NCI-H2081 (cell line): ENCODE results near the gene ZNF407.
"Not testable (repeated sequence)": the region's sequence is repeated elsewhere in the genome, so short reads cannot be mapped to it uniquely, and the experiment has no call there.

Experiments used
- DNase-seq, 2 experiments: peaks; one replicate each; lab custom pipeline; 2025; lab: John Stamatoyannopoulos, UW

ZNF407 gene

GRCh38 chr18:74971776-74972175, 374.1 kb downstream of the ZNF407 start:
- DNase-seq = not testable (repeated sequence)

- peak; percentile 7 to 37 for DNase-seq
Measured at GRCh38 chr18:74972354-74972753, 374.7 kb downstream of the ZNF407 start.

GRCh38 chr18:74975001-74975400, 377.3 kb downstream of the ZNF407 start:
- no peak for DNase-seq

- peak; percentile 69 to 95 for DNase-seq
Measured at GRCh38 chr18:74976331-74976909, 378.8 kb downstream of the ZNF407 start.

- DNase-seq = no peak
Measured at GRCh38 chr18:74977041-74977440, 379.4 kb downstream of the ZNF407 start.

GRCh38 chr18:74980669-74981068, 383.0 kb downstream of the ZNF407 start:
- DNase-seq = no peak

GRCh38 chr18:74981476-74981875, 383.8 kb downstream of the ZNF407 start:
- no peak for DNase-seq

GRCh38 chr18:74982946-74983635, 385.4 kb downstream of the ZNF407 start:
- peak; percentile 97 to 99 for DNase-seq

- DNase-seq = no peak
Measured at GRCh38 chr18:74989134-74989533, 391.5 kb downstream of the ZNF407 start.

- DNase-seq = peak; percentile 40 to 76
Measured at GRCh38 chr18:74990563-74991081, 393.0 kb downstream of the ZNF407 start.

- DNase-seq = peak; percentile 23 to 57
Measured at GRCh38 chr18:74994502-74995418, 397.1 kb downstream of the ZNF407 start.

- DNase-seq = peak in 1 of 2 experiments; percentile 25
Measured at GRCh38 chr18:74995419-74995736, 397.7 kb downstream of the ZNF407 start.

- peak; percentile 25 to 70 for DNase-seq
Measured at GRCh38 chr18:74996055-74996454, 398.4 kb downstream of the ZNF407 start.

GRCh38 chr18:74996996-74997395, 399.3 kb downstream of the ZNF407 start:
- peak; percentile 51 to 63 for DNase-seq

- DNase-seq = no peak
Measured at GRCh38 chr18:75000920-75001319, 403.2 kb downstream of the ZNF407 start.

- no peak for DNase-seq
Measured at GRCh38 chr18:75003039-75003438, 405.4 kb downstream of the ZNF407 start.

GRCh38 chr18:75003764-75004690, 406.4 kb downstream of the ZNF407 start:
- DNase-seq = no peak

GRCh38 chr18:75005626-75006025, 408.0 kb downstream of the ZNF407 start:
- DNase-seq = no peak

GRCh38 chr18:75008186-75008585, 410.5 kb downstream of the ZNF407 start:
- no peak for DNase-seq

- no peak for DNase-seq
Measured at GRCh38 chr18:75009296-75009695, 411.6 kb downstream of the ZNF407 start.

- no peak for DNase-seq
Measured at GRCh38 chr18:75009878-75010277, 412.2 kb downstream of the ZNF407 start.
